IPS-20b (cell line): Measurements from ENCODE around the gene CDK5.

Source experiments
- H3K27ac ChIP-seq: one replicate; pipeline ENCODE4 v1.5.1; 2013; ENCODE audit warnings: low read length
- H3K27me3 ChIP-seq: 2 replicates; pipeline ENCODE4 v1.6.1; 2013; ENCODE audit warnings: mild to moderate bottlenecking, low read length, inconsistent platforms; ENCODE audit not compliant: insufficient read depth
- H3K36me3 ChIP-seq: 2 replicates; pipeline ENCODE4 v1.6.1; 2013; ENCODE audit warnings: low read depth, mild to moderate bottlenecking, inconsistent platforms, low read length, moderate library complexity; ENCODE audit not compliant: insufficient read depth
- H3K4me1 ChIP-seq: 2 replicates; pipeline ENCODE4 v1.6.1; 2013; ENCODE audit warnings: mild to moderate bottlenecking, control low read depth, inconsistent platforms, low read length, moderate library complexity; ENCODE audit not compliant: insufficient read depth
- H3K4me3 ChIP-seq: 2 replicates; pipeline ENCODE4 v1.5.1; 2013; ENCODE audit warnings: mild to moderate bottlenecking, low read length, inconsistent platforms
- H3K9ac ChIP-seq: 2 replicates; pipeline ENCODE4 v1.6.1; 2013; ENCODE audit warnings: low read depth, mild to moderate bottlenecking, inconsistent platforms, low read length, moderate library complexity
- H3K9me3 ChIP-seq: 2 replicates; pipeline ENCODE4 v1.6.1; 2013; ENCODE audit warnings: mild to moderate bottlenecking, low read depth, low read length, inconsistent platforms; ENCODE audit not compliant: insufficient read depth

The CDK5 gene

GRCh38 chr7:151057506-151057988 is at the start of gene CDK5:
CDK5 (minus strand) TSS chr7:151057897; CDS start chr7:151057848, 49 bp downstream.
- H3K9me3 ChIP-seq, result no peaks in the 10 kb centered on the region
- H3K36me3 ChIP-seq, result no peaks in the 10 kb centered on the region
- no peak within 1 kb of the TSS for H3K27ac ChIP-seq
- H3K27me3 ChIP-seq, result peaks cover 41% of the 10 kb centered on the region
- peak within 1 kb of the TSS; percentile 94 for H3K4me3 ChIP-seq
- H3K9ac ChIP-seq, result peak within 1 kb of the TSS; percentile 61; the same call in 1 of the 2 replicates
- peaks cover 25% of the 10 kb centered on the region for H3K4me1 ChIP-seq

GRCh38 chr7:151104411-151105235 is 46.9 kb upstream of the CDK5 start:
- H3K4me1 ChIP-seq, result peaks cover 25% of the 10 kb centered on the region
- peak overlapping the region; percentile 43 for H3K27ac ChIP-seq

GRCh38 chr7:151103973-151104372 is 46.3 kb upstream of the CDK5 start:
- peaks cover 25% of the 10 kb centered on the region for H3K4me1 ChIP-seq
- H3K9ac ChIP-seq, result peak overlapping the region; percentile 49; the same call in 1 of the 2 replicates
- H3K4me3 ChIP-seq, result peak overlapping the region; percentile 60; the same call in 1 of the 2 replicates
- H3K9me3 ChIP-seq, result no peaks in the 10 kb centered on the region
- H3K27ac ChIP-seq, result peak overlapping the region; percentile 4
- no peaks in the 10 kb centered on the region for H3K27me3 ChIP-seq
- H3K36me3 ChIP-seq, result no peaks in the 10 kb centered on the region

More at GRCh38 chr7:151104411-151105235, 46.9 kb upstream of the CDK5 start:
- peak overlapping the region; percentile 60 for H3K4me3 ChIP-seq
- peak overlapping the region; percentile 49; the same call in 1 of the 2 replicates for H3K9ac ChIP-seq
- H3K9me3 ChIP-seq, result no peaks in the 10 kb centered on the region
- no peaks in the 10 kb centered on the region for H3K27me3 ChIP-seq
- no peaks in the 10 kb centered on the region for H3K36me3 ChIP-seq

- Histone ChIP-seq H3K9me3 (no peaks in the 10 kb centered on the region), H3K36me3 (no peaks in the 10 kb centered on the region), H3K4me3 (no peak overlapping the region)
These were observed 45.3 kb upstream of the CDK5 start for GRCh38 chr7:151102991-151103390.

DNA sequence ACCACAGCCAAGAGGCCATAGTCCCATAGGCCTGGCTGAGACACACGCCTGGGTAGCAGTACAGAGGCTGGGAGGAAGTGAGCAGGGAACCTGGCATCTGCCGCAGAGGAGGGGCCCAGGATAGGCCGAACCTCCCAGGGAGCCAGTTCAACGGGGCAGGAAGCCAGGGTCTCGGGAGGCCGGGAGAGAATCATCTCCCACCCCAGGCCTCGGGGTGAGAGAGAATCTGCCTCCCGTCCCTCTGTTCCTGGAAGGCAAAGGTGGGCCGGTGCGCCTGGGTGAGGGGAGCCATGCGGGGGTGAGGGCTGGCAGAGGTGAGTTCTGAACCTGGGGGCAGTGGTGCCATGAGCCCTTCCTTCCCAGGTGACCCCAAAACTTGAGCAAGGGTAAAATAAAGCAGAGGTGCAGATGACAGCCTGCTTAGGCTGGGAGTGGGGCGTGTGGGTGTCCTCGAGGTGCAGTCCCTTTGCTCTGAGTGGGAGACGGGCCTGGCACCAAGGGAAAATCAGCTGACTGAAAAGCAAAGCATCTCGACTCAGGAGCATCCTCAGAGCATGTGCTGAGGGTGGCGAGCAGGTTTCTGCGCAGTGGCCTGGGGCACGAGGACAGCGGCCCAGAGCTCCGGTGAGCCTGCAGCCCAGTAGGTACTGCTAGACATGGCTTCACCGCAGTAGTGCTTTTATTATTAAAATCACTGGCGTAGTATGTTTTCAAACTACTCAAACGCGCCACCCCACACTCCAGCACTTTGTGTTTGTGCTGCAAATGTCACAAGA is 44.1 kb upstream of the CDK5 start:
- Histone ChIP-seq H3K27ac (no peak overlapping the region), H3K36me3 (no peaks in the 10 kb centered on the region), H3K4me3 (no peak overlapping the region), H3K4me1 (peaks cover 25% of the 10 kb centered on the region), H3K9me3 (no peaks in the 10 kb centered on the region), H3K27me3 (no peaks in the 10 kb centered on the region), H3K9ac (no peak overlapping the region)

More at GRCh38 chr7:151102991-151103390, 45.3 kb upstream of the CDK5 start:
- Histone ChIP-seq H3K9ac (no peak overlapping the region), H3K27ac (no peak overlapping the region), H3K4me1 (peaks cover 25% of the 10 kb centered on the region), H3K27me3 (no peaks in the 10 kb centered on the region)

DNA sequence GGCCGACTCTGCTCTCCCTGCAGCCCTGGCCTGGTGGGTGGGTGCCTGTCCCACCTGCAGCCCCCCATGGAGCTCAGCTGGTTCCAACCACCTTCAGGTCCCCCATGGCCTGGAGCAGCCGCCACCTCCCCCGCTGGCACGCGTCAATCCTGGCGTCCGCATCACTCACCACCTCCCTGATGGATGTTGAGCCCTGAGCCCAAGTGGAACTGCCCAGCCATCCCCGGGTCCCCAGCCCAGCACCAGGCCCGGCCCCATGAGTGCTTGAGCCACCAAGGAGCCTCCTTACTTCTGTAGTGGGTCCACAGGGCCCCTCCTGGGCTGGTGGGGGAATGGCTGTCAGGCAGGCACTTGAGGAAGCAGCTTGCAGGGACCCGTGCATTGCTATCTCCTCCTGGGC is 43.2 kb upstream of the CDK5 start:
- no peak overlapping the region for H3K4me3 ChIP-seq
- H3K9me3 ChIP-seq, result no peaks in the 10 kb centered on the region
- H3K9ac ChIP-seq, result no peak overlapping the region
- H3K36me3 ChIP-seq, result 0 out of 2 replicates have a peak, but pooled peaks cover 2% of the 10 kb centered on the region
- H3K27me3 ChIP-seq, result no peaks in the 10 kb centered on the region
- no peak overlapping the region for H3K27ac ChIP-seq
- H3K4me1 ChIP-seq, result peaks cover 25% of the 10 kb centered on the region

DNA sequence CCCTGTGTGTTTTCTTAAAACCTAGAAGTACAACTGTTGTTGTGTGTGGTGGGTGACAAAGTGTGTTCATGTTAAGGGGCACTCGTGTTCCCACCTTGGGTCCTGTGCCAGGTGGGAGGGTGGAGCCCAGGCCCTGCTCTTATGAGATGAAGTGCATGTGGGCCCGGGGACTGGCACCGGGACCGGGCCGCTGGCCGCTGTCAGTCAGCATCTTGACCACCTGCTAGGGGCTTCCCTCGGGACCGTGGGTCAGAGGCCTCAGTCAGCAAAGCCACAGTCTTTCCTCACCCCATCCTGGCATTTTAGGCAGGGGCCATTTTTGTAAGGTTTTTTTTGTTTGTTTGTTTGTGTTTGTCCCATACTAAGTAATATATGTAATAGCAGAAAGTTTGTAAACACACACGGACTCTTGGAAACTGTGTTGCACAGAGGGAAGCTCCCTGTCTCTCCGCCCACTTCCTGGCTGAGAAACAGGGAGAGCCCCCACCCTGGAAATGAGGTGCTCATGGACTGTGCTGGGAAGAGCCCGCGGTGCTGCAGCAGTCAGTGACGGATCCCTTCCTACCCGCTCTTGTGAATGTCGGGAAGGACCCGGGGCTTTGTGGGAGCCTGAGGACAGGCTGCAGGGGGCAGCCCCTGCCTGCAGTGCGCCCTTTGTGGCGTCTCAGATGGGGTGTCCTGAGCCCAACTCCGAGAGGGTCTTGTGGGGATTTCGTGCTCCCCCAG is 42.0 kb upstream of the CDK5 start:
- Histone ChIP-seq H3K4me1 (peaks cover 18% of the 10 kb centered on the region), H3K27ac (no peak overlapping the region), H3K9ac (no peak overlapping the region)

DNA sequence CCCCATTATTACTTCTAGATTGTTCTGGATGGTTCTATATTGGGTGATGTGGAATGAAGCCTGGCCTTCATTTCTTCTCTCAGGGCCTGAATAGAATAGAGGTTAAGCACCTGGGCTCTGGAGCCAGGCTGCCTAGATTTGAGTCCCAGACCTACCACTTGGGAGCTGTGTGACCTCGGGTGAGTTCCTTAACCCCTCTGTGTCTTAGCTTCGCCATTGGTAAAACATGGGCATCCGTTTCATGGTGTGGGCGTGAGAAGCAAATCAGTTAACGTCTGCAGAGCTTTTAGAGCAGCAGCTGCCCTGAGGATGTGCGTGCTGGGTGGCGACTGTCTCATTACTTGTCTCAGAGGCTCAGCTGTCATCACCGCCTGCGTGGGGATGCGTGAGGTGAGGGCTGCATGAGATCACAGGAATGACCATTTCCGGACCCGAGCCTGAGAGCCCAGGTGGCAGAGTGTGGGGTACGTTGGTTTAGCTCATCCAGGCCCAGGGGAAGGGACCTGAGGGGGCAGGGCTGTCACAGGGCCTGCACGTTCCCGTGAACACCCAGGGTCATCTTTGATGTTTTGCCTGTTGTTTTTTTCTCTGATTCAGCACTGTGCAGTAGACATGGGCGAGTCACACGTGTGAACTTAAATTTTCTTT is 38.3 kb upstream of the CDK5 start:
- Histone ChIP-seq H3K9me3 (no peaks in the 10 kb centered on the region), H3K4me3 (no peak overlapping the region), H3K27ac (no peak overlapping the region), H3K36me3 (peaks cover 17% of the 10 kb centered on the region; the same call in 1 of the 2 replicates), H3K27me3 (no peaks in the 10 kb centered on the region), H3K9ac (no peak overlapping the region), H3K4me1 (no peaks in the 10 kb centered on the region)

More for the DNA sequence above, 42.0 kb upstream of the CDK5 start:
- Histone ChIP-seq H3K9me3 (no peaks in the 10 kb centered on the region), H3K4me3 (no peak overlapping the region), H3K36me3 (0 out of 2 replicates have a peak, but pooled peaks cover 3% of the 10 kb centered on the region), H3K27me3 (no peaks in the 10 kb centered on the region)

- Histone ChIP-seq H3K36me3 (peaks cover 17% of the 10 kb centered on the region; the same call in 1 of the 2 replicates), H3K4me3 (no peak overlapping the region), H3K27me3 (no peaks in the 10 kb centered on the region), H3K4me1 (no peaks in the 10 kb centered on the region), H3K9me3 (no peaks in the 10 kb centered on the region), H3K9ac (no peak overlapping the region), H3K27ac (no peak overlapping the region)
These were observed 37.6 kb upstream of the CDK5 start for GRCh38 chr7:151095123-151095797.

- Histone ChIP-seq H3K27ac (no peak overlapping the region), H3K4me1 (peaks cover 2% of the 10 kb centered on the region), H3K4me3 (no peak overlapping the region), H3K9me3 (no peaks in the 10 kb centered on the region), H3K27me3 (peaks cover 3% of the 10 kb centered on the region; the same call in 1 of the 2 replicates), H3K9ac (no peak overlapping the region), H3K36me3 (peaks cover 17% of the 10 kb centered on the region; the same call in 1 of the 2 replicates)
These were observed 37.0 kb upstream of the CDK5 start for GRCh38 chr7:151094675-151095074.
